Testis (tissue), 3 donors: Measurements from ENCODE around the gene MOB2. TPM values are rescaled to one million over a fixed set of nuclear protein-coding genes. Genes with fewer than 3 reads are reported as not detected.

Experiments used
- DNase-seq: peaks from one replicate; pipeline ENCODE4 v3.0.0-alpha.2; 2019
- H3K27ac ChIP-seq, 2 donors: fragments of 200-600 bp; sonication (generic); one replicate each; pipeline ENCODE4 v1.5.1; 2019
- H3K27me3 ChIP-seq: fragments of 200-600 bp; sonication (generic); one replicate; pipeline ENCODE4 v1.5.1; 2019
- H3K36me3 ChIP-seq: fragments of 200-600 bp; sonication (generic); one replicate; pipeline ENCODE4 v1.5.1; 2017; ENCODE audit warnings: low read depth; ENCODE audit errors: missing control alignments
- H3K4me1 ChIP-seq: fragments of 200-600 bp; sonication (generic); one replicate; pipeline ENCODE4 v1.5.1; 2019
- H3K4me3 ChIP-seq, 2 donors: fragments of 200-600 bp; sonication (generic); one replicate each; pipeline ENCODE4 v1.5.1; 2017 to 2019
- H3K9me3 ChIP-seq: fragments of 200-600 bp; sonication (generic); one replicate; pipeline ENCODE4 v1.5.1; 2017
- POLR2A ChIP-seq: fragments of 450-650 bp; IDR thresholded peaks from one replicate; pipeline ENCODE4 v1.6.1; 2017; ENCODE audit warnings: antibody characterized with exemption, mild to moderate bottlenecking, moderate library complexity
- WGBS, 2 donors: methylation state at CpG; one replicate each; pipeline ENCODE4 v1.1.5; 2018; 5-methylcytosine and 5-hydroxymethylcytosine counted together
- intact Hi-C: fragments of 100-400 bp; cut with DNase I; formaldehyde crosslinking; loops from one replicate; pipeline ENCODE4 v1.15.1; 2023; ENCODE audit warnings: low total_unique reads
- polyA plus RNA-seq: library from polyadenylated mRNA; stranded (reverse); fragments of 350-450 nt; fragmentation: Illumina TruSeq; extraction: RNeasy Lipid Tissue Mini Kit (QIAGEN cat#74804); gene quantifications from one replicate; pipeline ENCODE4 v1.2.3, GENCODE V29; 2014; ENCODE audit warnings: low read depth, low replicate concordance; ENCODE audit not compliant: insufficient read depth
- total RNA-seq, 2 donors: library from RNA; depleted of rRNA; stranded (reverse); fragments of >200 nt; gene quantifications; one replicate each; pipeline ENCODE4 v1.2.3, GENCODE V29; 2016
- TF ChIP-seq, protein P1 (sequence below), 3 experiments: fragments of 450-650 bp in 2 of 3; fragments of 200-600 bp in 1 of 3; sonication (generic) in 1 of 3; IDR thresholded peaks; one replicate each; pipeline ENCODE4 v1.5.1; 2016 to 2019; ENCODE audit warnings: antibody characterized with exemption in 3 of 3, mild to moderate bottlenecking in 2 of 3, moderate library complexity in 1 of 3

Gene MOB2
- total and polyA plus RNA-seq, 3 donors from 2014 or later, result 41.5 to 57.7 (median 46.8) TPM

- Histone ChIP-seq H3K9me3 (no peaks in the 10 kb centered on the region), H3K4me1 (peaks cover 3% of the 10 kb centered on the region), H3K36me3 (no peaks in the 10 kb centered on the region), H3K27ac (no peak overlapping the region), H3K4me3 (no peak overlapping the region), H3K27me3 (no peaks in the 10 kb centered on the region)
- intact Hi-C loops, result no loop called here
- no peak for DNase-seq
- WGBS, 2 donors, result 85 to 89% methylated on average over 10 to 11 of the region's 11 CpGs
- no peak for TF ChIP-seq POLR2A
- TF ChIP-seq, protein P1, sequence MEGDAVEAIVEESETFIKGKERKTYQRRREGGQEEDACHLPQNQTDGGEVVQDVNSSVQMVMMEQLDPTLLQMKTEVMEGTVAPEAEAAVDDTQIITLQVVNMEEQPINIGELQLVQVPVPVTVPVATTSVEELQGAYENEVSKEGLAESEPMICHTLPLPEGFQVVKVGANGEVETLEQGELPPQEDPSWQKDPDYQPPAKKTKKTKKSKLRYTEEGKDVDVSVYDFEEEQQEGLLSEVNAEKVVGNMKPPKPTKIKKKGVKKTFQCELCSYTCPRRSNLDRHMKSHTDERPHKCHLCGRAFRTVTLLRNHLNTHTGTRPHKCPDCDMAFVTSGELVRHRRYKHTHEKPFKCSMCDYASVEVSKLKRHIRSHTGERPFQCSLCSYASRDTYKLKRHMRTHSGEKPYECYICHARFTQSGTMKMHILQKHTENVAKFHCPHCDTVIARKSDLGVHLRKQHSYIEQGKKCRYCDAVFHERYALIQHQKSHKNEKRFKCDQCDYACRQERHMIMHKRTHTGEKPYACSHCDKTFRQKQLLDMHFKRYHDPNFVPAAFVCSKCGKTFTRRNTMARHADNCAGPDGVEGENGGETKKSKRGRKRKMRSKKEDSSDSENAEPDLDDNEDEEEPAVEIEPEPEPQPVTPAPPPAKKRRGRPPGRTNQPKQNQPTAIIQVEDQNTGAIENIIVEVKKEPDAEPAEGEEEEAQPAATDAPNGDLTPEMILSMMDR (IDR thresholded peaks at IDR 0.05), result no peak
Observed at GRCh38 chr11:1421291-1421690, 65.3 kb downstream of the MOB2 start.

DNA sequence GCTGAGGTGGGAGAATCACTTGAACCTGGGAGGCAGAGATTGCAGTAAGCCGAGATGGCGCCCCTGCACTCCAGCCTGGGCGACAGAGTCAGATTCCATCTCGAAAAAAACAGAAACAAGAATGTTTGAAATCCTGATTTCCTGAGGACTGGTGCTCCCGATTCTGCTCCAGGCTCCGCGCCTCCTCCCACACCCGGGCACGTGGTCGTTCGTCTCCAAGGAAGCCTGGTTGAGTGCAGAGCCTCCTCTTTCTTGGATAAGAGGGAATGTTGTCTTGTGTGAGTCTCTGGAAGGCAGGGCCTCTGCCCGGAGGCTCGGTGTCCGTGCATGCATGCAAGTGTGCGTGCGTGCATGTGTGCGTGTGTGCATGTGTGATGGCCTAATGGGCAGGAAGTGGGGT is 66.8 kb downstream of the MOB2 start:
- 88 to 90% methylated on average over 17 of the region's 17 CpGs for WGBS, 2 donors
- Histone ChIP-seq H3K9me3 (no peaks in the 10 kb centered on the region), H3K36me3 (no peaks in the 10 kb centered on the region), H3K4me1 (peaks cover 3% of the 10 kb centered on the region), H3K27ac (no peak overlapping the region), H3K4me3 (no peak overlapping the region), H3K27me3 (no peaks in the 10 kb centered on the region)
- intact Hi-C loops, result no loop called here
- TF ChIP-seq POLR2A, result no peak
- TF ChIP-seq, protein P1 (IDR thresholded peaks at IDR 0.05), result no peak
- no peak for DNase-seq

Other genes with a start within 250 kb of the MOB2 start
- 100 to 1,000 TPM; 197 to 220 TPM for gene TOLLIP, start 177.1 kb downstream of the MOB2 start, total RNA-seq
- 185 TPM for gene TOLLIP, start 177.1 kb downstream of the MOB2 start, polyA plus RNA-seq
- 10 to 100 TPM; 49.1 to 52.3 TPM for gene BRSK2, start 96.8 kb downstream of the MOB2 start, total RNA-seq
- gene BRSK2, start 96.8 kb downstream of the MOB2 start, polyA plus RNA-seq, result 24.7 TPM
- gene DUSP8, start 85.5 kb upstream of the MOB2 start, total RNA-seq, result 10 to 100 TPM in 1 of 2 donors, 1 to 10 TPM in 1; 8.5 to 14.4 TPM
- 7.0 TPM for gene DUSP8, start 85.5 kb upstream of the MOB2 start, polyA plus RNA-seq
- gene KRTAP5-1, start 98.5 kb upstream of the MOB2 start, total RNA-seq, result not detected
- not detected for gene KRTAP5-1, start 98.5 kb upstream of the MOB2 start, polyA plus RNA-seq
- not detected for gene KRTAP5-2, start 111.5 kb upstream of the MOB2 start, total RNA-seq
- gene KRTAP5-2, start 111.5 kb upstream of the MOB2 start, polyA plus RNA-seq, result not detected
- gene KRTAP5-3, start 121.7 kb upstream of the MOB2 start, total RNA-seq, result not detected
- gene KRTAP5-3, start 121.7 kb upstream of the MOB2 start, polyA plus RNA-seq, result not detected
- not detected for gene KRTAP5-4, start 135.4 kb upstream of the MOB2 start, total RNA-seq
- not detected for gene KRTAP5-4, start 135.4 kb upstream of the MOB2 start, polyA plus RNA-seq
- not detected for gene KRTAP5-5, start 143.0 kb upstream of the MOB2 start, total RNA-seq
- gene KRTAP5-5, start 143.0 kb upstream of the MOB2 start, polyA plus RNA-seq, result not detected
- not detected for gene KRTAP5-6, start 210.4 kb upstream of the MOB2 start, total RNA-seq
- gene KRTAP5-6, start 210.4 kb upstream of the MOB2 start, polyA plus RNA-seq, result not detected